DLD1 (cell line): ENCODE results near the gene FAM9C.
"Not testable (repeated sequence)": the region's sequence is repeated elsewhere in the genome, so short reads cannot be mapped to it uniquely, and the experiment has no call there.

Experiments used
- in situ Hi-C: cut with HindIII; loops from 2 replicates; pipeline ENCODE4 v1.10.0; 2017; ENCODE audit warnings: low sequenced_read_pairs

Gene FAM9C

DNA sequence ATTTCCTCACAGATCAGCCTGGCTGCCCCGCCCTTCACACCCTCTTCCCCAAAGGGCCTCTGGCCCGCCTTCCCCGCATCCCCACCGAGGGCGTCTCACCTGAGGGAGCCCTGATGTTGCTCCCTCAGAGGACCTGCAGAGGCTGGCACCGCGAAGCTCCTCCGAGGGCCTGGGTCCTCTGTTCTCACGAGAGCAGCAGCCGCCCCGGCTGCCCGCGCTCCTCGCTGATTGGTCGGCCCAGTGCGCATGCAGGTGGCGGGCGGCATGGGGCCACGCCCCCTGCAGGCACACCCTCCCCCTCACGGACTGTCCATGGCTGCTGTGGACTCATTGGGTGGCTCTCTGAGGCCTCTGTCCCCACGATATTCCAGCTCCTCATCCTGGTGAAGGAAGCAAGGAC lies at the start of gene FAM9C:
FAM9C (minus strand) TSS at position 180 of the 400 bp plus-strand sequence. CDS start 831 bp downstream, outside the sequence.
- in situ Hi-C loops: no loop called here

DNA sequence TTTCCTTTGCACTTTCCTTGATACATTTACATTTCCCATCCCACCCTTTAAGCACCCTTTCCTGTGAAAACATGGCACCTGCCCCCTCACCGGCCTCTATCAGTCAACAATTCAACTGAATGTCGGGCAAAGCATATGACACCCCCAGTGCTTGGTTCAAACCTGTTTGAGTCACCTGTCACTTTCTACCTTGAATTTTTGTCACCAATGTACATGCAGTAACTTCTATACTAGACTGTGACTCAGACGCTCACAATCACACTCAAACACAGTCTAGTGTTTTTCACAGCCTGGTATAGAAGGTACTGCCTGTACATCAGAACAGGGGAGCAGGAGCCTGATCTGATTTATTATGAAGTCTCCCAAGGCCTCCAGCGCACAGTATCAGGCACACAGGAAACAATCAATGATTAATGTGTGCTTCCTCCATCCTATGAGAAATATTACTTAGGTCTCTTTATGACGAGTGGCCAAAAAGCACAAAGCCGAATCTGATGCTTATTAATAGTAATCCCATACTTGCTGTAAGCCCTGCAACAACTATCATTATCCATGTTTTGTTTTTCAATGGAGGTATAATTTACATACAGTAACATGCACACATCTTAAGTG lies 49.2 kb upstream of the FAM9C start:
- in situ Hi-C loops: no loop called here

DNA sequence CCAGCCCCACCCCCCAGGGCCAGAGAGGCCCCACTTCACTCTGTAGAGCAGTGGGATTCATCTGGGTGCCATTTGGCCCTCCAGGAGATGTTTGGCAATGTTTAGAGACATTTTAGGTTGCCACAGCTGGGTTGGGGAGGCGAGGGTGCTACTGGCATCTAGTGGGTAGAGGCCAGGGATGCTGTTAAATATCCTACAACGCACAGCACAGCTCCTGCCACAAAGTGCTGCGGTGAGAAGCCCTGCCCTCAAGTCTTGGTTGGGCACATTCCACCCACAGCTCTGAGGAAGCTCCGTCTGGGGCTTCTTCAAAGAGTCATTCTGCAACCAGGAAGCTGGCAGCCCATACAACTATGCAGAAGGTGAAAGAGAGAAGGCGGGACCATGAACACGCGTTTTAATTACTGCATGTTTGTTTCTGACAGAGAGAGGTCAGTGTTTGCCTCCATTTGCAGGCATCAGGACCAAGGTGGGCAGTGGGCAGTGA lies 48.1 kb upstream of the FAM9C start:
- in situ Hi-C loops: no loop called here

DNA sequence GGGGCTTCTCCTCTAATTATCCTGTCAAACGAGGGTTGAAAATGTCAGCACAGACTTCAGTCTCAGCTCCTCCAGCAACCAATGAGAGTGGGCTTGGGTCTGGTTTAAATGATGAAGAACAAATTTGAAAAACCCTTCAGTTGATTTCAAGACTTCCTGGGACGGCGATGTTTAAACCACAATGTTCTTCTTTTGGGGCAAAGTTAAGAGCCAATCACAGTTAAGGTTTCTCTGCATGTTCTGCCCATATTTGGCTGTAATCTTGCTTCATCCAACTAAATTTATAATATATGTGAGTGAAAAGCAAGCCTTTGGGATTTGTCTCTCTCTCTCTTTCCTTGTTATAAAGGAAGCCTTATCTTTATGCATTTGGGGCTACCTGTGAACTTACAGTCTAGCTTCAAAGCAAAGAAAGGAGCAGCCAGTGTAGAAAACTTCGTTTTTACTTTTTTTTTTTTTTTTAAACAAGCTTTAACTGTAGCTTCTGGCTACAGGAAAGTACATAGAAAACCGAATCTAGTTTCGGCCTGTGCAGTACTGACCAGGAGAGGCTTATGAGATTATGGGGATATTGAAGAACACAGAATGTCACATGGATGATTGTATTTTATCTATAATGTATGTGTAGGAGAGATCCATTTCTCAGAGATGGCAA lies 46.8 kb upstream of the FAM9C start:
- in situ Hi-C loops: no loop called here

DNA sequence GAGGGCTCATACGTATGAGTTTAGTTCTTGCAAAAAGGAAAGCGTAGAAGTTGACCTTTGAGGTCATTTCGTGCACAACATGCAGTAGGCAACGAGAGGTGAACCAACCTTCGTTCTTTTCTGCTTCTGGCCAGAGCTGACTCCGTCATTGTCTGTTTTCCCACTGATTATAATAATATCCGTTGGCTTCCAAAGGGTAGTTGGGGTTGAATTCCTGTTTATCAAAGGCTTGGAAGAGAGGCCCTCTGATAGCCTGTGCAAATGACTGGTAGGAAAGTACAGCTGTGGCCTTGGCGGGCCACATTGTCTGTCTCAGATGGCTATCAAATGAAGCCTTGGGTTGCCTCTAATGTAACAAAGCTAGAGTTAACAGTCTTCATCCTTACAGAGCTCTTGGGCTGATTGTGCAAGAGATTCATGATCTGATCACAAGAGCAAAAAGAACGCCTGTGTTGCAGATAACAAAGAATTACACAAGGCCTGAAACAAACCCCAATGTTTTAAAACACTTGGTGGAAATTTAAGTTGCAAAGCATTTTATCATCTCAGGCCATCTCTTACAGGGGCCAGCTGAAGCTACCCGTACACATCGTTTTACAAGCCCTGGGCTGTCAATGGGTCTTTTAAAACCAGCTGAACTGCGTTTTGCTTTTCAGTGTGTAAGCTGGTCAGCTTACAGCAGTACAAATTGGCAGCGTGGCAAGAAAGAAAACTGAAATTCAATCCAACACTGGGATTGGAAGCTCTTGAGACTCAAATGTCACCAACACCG lies 46.1 kb upstream of the FAM9C start:
- in situ Hi-C loops: no loop called here

DNA sequence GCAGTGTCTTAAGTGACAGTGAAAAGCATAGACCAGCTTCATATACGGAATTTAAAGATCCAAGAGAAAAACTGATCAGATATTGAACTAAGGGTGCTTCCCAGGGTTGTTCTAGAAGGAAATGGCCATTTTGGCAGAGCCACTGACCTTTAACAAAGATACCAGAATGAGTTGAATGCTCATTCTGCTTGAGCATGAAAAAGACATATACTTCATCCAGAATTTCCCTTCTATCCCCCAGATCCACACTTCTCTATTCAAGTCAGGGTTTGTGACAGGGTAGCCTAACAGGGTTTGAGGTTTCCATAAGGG lies 45.6 kb upstream of the FAM9C start:
- in situ Hi-C loops: no loop called here

DNA sequence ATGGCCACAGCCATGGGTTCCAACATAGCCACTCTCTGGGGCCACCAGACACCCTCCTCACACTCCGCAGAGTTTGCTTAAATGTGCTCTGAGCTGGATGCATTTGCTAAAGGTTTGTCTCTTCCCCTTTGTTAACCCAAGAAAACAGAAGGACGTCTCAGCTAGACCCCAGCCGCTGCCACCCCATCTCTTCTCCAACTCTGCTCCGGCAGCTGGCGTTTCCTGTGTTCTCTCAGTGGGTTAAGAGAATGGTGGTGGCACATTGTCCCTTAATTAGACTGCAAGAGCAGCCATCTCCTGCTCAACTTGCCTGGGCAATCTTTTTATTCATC lies 43.7 kb upstream of the FAM9C start:
- in situ Hi-C loops: no loop called here

DNA sequence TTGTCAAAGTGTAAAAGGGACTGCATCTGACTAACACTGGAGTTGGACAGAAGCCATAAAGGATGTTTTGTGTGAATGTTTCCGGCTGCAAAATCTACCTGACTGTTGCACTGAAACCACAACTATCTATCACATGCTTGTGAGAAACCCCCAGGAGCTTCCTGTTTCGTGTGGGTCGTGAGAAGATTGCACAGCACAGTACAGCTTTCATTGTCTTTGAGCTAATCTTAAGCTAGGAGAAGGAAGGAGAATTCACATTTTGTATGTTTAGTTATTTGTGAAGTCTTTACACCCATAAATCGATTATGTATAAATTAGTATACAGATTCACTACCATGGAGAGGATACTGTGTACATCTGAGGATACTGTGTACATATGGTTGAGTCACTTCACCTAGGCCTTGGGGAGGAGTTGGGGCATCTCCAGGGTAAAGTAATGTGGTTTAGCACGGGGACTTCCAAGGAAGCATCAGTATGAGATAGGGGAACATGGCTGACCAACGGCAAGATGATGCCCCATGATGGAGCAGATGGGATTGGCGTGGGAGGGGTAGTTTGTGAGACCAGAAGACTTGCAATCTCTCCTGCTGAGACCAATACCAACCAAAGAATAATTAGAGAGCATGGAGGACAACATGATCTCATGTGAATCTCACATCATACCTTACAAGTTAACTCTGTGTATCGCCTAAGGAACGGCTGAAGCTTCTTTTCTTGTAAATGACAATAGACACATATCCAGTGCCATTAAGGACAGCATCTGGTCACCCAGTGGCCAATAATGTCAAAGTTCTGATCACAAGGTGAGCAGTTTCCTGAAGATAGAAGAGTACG lies 43.1 kb upstream of the FAM9C start:
- in situ Hi-C loops: no loop called here

DNA sequence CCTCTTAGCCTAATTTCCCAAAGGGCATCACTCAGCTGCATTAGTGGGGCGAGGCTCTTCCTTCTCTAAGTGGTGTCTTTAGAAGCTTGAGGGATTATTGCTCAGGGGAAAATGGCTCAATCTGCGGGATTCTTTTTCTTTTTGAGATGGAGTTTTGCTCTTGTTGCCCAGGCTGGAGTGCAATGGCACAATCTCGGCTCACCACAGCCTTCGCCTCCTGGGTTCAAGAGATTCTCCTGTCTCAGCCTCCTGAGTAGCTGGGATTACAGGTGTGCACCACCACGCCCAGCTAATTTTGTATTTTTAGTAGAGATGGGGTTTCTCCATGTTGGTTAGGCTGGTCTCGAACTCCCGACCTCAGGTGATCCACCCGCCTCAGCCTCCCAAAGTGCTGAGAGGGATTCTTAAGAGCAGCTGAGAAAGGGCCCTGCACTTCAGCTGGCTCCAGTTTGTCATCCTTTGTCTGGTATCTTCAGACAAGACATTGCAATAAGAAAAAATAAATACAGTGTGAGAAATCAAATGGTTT lies 42.4 kb upstream of the FAM9C start:
- in situ Hi-C loops: not testable (repeated sequence)

DNA sequence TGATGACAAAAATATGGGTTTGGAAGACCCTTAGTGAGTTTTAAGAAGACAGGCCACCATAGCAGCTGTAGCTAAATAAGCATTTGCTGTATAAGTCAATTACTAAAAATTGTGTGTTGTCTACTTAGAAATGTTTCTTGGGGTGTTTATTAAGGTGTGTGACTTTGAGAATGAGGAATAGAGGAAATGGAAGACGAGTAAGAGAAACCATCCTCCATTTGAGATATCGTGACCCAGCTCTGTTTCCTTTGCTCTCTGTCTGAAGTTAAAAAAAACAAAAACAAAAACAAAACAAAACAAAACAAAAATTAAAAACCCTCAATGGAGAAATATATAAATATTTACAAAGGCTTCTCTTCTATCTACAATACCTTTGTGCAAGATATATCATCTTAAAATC lies 41.7 kb upstream of the FAM9C start:
- in situ Hi-C loops: no loop called here

DNA sequence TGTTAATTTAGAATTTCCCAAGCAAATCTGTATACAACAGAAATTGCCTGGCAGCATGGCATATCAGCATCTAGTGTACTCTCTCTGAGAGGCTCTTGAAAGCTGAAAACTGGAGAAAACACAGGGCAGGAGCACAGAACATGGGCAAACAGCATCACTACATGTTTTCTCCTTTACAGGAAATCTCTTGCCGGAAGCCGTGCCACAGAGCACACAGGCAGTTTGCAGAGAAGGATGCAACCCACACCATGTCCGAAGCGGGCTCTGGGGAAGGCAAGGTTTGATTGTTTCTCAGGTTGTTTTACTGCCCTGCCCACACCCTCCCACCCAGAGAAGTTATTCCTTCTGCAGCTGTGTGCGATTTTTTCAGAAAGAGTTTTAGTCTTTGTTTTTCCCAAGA lies 41.1 kb upstream of the FAM9C start:
- in situ Hi-C loops: no loop called here

DNA sequence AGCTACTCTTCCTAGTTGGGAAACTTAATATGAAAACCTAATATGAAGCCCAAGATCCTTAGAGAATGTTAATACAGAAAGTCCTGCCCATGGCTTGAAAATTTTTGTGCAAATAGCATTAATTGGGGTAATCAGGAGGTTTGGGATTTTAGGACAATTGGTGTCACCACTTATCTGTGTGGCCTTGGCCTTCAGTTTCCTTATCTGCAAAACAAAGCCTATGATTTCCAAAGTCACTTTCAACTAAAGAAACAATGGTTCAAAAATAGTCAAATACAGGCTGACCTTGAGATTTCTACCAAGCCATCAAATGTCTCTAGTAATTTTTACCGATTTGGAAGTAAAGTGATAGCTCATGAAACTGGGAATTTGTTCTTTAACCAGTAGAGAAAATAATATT lies 40.2 kb upstream of the FAM9C start:
- in situ Hi-C loops: no loop called here

DNA sequence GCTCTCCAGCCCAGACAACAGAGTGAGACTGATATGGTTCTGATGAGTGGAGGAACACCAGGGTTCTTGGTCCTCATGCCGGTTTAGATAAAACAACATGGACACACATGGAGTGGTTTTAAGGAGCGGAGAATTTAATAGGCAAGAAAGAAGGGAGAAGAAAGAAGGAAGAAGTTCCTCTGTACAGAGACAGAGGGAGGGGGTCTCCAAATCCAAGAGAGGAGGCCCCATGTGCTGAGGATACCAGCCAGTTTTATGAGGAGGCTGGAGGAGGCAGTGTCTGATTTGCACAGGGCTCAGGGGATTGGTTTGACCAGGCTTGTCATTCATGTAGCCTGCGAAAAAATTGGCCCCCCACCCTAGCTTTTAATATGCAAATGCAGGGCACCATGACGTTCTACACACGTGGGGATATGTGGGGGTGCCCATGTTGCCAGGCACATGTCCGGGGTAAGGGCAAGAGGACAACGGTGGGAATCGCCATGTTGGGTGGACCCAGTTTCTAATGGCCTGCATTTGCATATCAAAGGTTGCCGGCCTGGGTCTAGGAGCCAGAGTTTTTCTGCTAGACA lies 39.4 kb upstream of the FAM9C start:
- in situ Hi-C loops: not testable (repeated sequence)

DNA sequence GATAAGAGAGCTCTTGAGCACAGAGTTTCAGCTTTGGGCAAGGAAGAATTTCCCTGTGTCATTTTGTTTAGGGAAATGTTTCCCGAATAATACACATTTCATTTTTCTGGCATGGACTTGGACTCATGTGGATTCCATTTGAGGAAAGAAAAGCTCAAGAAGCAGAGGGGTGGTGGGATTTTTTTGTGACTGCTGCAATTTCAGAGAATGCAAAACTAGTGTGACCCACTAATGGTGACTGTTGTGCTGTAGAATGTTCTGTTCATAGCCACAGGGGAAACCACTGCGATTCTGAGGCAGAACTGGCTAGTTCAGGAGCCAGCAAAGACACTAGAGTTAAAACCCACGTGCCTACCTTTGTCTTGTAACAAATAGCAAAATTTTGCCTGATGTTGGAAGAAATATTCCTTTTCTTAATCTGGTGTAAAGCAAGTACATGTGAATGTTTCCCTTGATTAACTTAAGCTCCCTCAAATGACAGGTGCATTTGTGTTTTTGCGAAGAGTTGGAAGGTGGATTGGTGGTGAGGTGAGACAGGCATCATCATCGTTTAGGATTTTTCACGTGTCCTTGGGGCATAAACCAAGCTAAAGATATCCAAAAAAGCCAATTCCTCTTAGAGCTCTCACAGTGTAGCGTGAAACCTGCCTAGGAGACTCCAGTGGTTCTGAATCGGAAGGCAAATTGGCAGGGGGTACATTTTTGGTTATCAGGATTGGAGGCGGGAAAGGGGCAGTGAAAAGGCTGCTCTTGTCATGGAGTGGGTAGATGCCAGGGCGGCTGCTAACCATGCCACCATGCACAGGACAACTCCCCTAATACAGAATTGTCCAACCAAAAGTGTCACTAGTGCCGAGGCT lies 38.0 kb upstream of the FAM9C start:
- in situ Hi-C loops: no loop called here

DNA sequence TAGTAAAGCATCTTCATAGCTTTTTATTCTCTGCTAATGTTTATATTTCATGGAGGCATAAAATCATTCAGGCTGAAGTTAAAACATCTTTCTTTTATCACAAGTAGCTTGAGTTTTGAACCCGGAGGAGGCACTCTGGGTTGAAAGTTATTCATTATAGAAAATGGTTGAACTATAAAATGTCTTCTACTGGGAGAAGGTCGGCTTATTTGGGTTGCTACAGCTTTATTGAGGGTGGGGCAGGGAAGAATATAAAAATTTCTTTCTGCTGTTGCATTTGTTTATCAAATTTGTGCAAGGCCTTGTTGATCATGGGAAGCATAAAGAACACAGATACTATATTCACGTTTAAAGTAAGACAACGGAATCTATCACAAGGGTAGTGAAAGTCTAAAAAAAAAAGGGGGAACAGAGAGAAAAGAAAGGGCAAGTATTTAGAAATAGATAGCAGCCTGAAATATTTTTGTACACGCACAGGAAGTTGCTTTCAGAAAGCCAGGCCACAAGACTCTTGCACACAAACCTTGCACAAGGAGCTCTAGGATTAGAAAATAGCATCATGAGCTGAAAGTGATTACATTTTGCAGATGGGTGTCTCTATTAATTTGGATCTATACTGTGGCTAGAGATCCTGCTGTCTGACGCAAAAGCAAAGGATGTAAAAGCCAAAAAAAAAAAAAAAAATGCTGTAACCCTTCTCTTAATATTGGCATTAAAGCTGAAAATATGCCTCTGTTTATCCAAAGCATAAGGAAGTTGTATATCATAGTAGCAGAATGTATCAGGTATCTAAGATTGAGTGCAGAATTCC lies 37.2 kb upstream of the FAM9C start:
- in situ Hi-C loops: no loop called here

DNA sequence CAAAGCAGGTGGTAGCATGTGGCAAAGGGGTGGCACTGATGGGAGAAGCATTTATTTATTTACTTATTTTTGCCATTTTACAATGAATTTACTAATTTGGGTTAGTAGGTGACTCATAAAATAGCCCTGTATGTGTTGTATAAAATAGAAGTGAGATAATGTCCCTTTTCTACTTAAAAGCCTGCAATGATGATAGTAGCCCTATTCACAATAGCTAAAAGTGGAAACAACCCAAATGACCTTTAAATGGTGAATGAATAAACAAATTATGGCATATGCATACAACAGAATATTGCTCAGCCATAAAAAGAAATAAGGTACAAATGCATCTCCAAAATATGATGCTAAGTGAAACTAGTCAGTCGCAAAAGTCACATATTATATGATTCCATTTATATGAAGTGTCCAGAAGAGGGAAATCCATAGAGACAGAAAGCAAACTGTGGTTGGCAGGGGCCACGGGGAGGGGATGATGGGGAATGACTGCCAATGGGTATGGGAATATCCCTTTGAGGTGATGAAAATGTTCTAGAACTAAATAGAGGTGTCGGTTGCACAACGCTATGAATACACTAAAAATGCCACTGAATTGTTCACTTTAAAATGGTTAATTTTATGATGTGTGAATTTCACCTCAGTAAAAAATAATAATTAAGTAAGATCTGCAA lies 35.8 kb upstream of the FAM9C start:
- in situ Hi-C loops: no loop called here

DNA sequence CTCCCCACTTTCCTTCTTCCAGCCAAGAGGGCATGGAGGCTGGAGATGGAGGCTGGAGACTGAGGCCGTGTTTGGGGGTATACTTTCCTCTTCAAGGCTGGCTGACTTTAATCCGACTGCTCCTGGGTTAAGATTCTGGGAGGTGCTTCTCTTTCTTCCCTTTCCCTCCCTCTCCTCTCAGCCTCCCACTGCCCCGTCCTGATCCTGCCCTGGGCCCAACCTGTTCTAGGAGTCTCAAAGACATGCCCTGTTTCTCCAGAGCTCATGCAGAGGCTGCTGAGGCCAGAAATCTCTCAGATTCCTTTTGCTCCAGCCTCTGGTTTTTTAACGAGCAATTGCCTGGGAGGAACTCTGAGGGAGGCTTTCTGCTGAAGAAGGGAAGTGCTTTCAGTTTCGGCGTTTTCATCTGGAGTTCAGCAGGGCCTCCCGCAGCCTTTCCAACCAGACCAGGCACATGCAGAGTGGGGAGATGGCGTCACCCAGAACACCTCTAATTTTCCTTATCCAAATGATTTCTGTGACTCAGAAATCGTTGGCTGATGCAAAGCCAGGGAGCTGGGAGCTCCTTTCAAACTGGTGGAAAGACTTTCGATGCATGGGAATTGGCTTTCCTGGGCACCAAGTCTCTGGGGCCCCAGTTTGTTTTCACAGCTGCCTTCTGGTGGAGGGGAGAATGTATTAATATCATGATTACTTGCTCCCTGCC lies 34.5 kb upstream of the FAM9C start:
- in situ Hi-C loops: no loop called here

DNA sequence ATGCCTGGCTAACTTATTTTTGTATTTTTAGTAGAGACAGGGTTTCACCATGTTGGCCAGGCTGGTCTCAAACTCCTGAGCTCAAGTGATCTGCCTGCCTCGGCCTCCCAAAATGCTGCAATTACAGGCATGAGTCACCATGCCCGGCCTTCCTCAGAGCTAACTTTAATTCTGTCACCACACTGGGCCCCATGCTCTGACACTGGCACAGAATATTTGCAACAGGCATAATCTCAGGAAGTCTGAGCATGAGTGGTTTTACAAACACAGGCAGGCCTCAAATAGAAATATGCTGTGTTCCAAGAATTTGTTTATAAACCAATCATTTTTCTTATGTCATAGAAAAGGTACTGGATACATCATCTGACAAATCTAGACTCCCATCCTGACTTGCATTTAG lies 32.7 kb upstream of the FAM9C start:
- in situ Hi-C loops: no loop called here
